Panc1 (cell line): Measurements from ENCODE around the gene CDH12.

Experiments used
- POLR2AphosphoS5 ChIP-seq: IDR thresholded peaks from 2 replicates; pipeline ENCODE4 v1.6.1; 2012; ENCODE audit warnings: mild to moderate bottlenecking, low read depth, low read length, moderate library complexity
- REST ChIP-seq, 2 experiments: IDR thresholded peaks; 2 replicates each; pipeline ENCODE4 v1.6.1; 2011 to 2012; ENCODE audit warnings: low read depth in 2 of 2, control low read depth in 1 of 2, low read length in 1 of 2, mild to moderate bottlenecking in 1 of 2, moderate library complexity in 1 of 2; ENCODE audit not compliant: insufficient read depth in 1 of 2
- TCF7L2 ChIP-seq: IDR thresholded peaks from 2 replicates; pipeline ENCODE4 v1.6.1; 2011; ENCODE audit warnings: mild to moderate bottlenecking, low read depth, low read length, inconsistent platforms
- TF ChIP-seq, protein P1 (sequence below): fragments of 450-650 bp; IDR thresholded peaks from 2 replicates; pipeline ENCODE4 v1.5.1; 2017; ENCODE audit warnings: mild to moderate bottlenecking

DNA sequence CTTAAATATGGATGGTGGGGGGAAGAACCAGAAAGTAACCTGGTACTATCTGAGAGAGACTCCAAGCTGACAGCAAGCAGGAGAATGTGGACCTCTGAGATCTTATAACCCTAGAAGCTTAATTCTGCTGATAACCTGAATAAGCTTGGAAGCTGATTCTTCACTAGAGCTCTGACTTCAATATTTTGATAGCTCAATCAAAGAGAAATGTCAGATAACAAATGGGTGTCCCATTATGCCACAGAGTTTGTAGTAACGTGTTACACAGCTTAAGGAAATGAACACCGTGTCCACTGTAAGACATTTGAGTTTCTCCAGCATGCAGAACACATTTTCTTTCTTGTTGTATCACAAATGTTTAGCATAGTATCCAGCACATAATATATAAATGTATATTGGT lies 626.7 kb downstream of the CDH12 start:
- TF ChIP-seq, protein P1, sequence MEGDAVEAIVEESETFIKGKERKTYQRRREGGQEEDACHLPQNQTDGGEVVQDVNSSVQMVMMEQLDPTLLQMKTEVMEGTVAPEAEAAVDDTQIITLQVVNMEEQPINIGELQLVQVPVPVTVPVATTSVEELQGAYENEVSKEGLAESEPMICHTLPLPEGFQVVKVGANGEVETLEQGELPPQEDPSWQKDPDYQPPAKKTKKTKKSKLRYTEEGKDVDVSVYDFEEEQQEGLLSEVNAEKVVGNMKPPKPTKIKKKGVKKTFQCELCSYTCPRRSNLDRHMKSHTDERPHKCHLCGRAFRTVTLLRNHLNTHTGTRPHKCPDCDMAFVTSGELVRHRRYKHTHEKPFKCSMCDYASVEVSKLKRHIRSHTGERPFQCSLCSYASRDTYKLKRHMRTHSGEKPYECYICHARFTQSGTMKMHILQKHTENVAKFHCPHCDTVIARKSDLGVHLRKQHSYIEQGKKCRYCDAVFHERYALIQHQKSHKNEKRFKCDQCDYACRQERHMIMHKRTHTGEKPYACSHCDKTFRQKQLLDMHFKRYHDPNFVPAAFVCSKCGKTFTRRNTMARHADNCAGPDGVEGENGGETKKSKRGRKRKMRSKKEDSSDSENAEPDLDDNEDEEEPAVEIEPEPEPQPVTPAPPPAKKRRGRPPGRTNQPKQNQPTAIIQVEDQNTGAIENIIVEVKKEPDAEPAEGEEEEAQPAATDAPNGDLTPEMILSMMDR = no peak
- TF ChIP-seq POLR2AphosphoS5 = no peak
- TF ChIP-seq REST (IDR thresholded peaks at IDR 0.05; ENCODE audit: insufficient read depth in 1 of 2, low read depth in 2 of 2, low read length in 1 of 2) = no peak
- TF ChIP-seq TCF7L2 = no peak
